ENCODE results near the gene PKDCC. TPM values are rescaled to one million over a fixed set of nuclear protein-coding genes. Genes with fewer than 3 reads are reported as not detected.

The PKDCC gene
- total RNA-seq, 4 donors from 2014 or later: 5.9 to 21.4 (median 12.7) TPM

- WGBS, 2 donors: 50 to 66% methylated on average over 13 to 14 of the region's 14 CpGs
- H3K4me1 ChIP-seq: peaks cover 14 to 24% of the 10 kb centered on the region in 2 donors
- H3K4me3 ChIP-seq (replicated peaks in 1 of 3): peak overlapping the region in 1 of 3 donors; percentile 44
- no peaks in the 10 kb centered on the region for H3K27me3 ChIP-seq
- H3K27ac ChIP-seq: peak overlapping the region; percentile 33 to 58 (median 34)
- TF ChIP-seq POLR2A (IDR thresholded peaks at IDR 0.05): no peak
- TF ChIP-seq CTCF (IDR thresholded peaks at IDR 0.05): no peak
- intact Hi-C loops (cut with DNase I): no loop called here
- peak; percentile 25 to 26 for DNase-seq
- no peaks in the 10 kb centered on the region for H3K36me3 ChIP-seq
- no peaks in the 10 kb centered on the region for H3K9me3 ChIP-seq
These were observed 2.3 kb downstream of the PKDCC start for GRCh38 chr2:42050010-42050702.

DNA sequence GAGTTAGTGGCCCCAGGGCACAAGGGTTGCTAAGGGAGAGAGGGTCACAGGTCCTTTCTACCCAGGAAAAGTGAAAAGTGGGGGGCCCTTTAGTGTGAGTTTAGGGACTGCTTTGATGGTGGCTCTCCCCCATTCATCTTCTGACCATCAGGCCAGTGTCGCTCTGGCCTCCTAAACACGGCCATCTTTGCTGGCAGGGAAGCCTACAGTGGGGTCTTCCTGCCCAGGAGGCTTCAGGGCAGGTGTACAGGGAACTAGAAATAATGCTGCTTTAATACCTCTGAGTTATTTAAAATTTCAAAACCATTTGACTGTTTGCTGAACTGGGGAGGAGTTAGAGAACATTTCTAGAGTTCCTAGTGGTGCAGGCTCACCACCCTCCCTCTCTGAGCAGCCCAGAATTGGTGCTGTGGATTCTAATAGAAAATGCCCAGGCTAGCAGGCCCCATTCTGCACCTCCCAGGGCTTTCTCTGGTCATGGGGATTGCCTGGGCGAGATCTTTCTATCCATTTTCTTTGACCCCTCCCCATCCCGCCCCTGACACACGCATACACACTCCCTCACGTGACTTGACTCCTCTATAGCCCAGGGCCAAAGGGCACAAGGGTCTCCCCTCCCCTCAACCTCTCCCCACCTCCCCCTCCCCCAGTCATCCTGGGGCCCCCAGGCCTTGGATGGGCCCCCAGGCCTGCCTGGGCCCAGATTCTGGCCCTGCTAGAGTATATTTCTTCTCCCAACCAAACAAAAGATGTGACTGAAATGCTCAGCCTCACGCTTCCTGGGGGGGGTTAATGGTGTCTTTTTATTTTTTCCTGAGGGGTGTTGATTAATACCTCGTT lies 3.1 kb downstream of the PKDCC start:
- peaks cover 14 to 24% of the 10 kb centered on the region in 2 donors for H3K4me1 ChIP-seq
- H3K9me3 ChIP-seq: no peaks in the 10 kb centered on the region
- WGBS, 2 donors: 77 to 91% methylated on average over 8 of the region's 8 CpGs
- no peaks in the 10 kb centered on the region for H3K36me3 ChIP-seq
- peak overlapping the region in 2 of 3 donors; percentile 43 to 57 for H3K27ac ChIP-seq
- no peaks in the 10 kb centered on the region for H3K27me3 ChIP-seq
- no peak for TF ChIP-seq POLR2A (IDR thresholded peaks at IDR 0.05)
- TF ChIP-seq CTCF (IDR thresholded peaks at IDR 0.05): no peak
- intact Hi-C loops (cut with DNase I): no loop called here
- no peak for DNase-seq
- H3K4me3 ChIP-seq (replicated peaks in 1 of 3): peak overlapping the region in 1 of 3 donors; percentile 44

DNA sequence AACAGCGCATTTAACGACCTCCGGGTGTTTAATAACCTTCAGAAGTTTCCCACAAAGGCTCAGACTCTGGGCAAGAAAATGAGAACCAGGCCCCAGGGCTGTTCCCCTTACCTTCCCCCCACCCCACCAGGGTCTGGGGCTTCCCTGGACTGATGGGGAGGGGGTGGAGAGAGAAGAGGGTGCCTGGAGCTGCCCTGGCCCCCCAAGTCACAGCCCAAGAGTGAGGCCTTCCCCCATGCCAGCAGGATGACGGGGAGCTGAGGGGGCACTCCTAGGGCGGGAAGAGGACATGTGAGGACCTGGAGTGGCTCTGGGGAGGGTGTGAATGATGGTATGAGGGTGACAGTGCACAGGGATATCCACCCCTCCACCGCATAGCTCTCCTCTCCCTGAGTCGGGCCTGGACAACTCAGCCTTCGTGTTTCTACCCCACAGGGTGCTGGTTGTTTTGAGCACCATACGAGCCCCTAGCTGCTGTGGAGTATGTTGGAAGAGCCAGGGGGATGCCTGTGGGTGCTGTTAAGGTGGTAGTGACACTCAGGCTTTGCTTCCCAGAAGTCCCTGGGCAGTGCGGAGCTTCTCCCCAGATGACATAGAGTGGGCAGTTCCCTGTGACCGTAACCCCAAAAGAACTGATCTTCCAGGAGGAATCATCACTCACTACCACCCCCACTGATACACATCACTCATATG lies 3.9 kb downstream of the PKDCC start:
- no peak for DNase-seq
- Histone ChIP-seq H3K9me3 (no peaks in the 10 kb centered on the region), H3K27ac (peak overlapping the region in 2 of 3 donors; percentile 43 to 57), H3K36me3 (no peaks in the 10 kb centered on the region), H3K27me3 (no peaks in the 10 kb centered on the region), H3K4me1 (peaks cover 14 to 24% of the 10 kb centered on the region in 2 donors), H3K4me3 (replicated peaks in 1 of 3) (no peak overlapping the region)
- TF ChIP-seq CTCF (IDR thresholded peaks at IDR 0.05): no peak
- TF ChIP-seq POLR2A (IDR thresholded peaks at IDR 0.05): no peak
- WGBS, 2 donors: 80 to 82% methylated on average over 11 of the region's 11 CpGs
- intact Hi-C loops (cut with DNase I): no loop called here

DNA sequence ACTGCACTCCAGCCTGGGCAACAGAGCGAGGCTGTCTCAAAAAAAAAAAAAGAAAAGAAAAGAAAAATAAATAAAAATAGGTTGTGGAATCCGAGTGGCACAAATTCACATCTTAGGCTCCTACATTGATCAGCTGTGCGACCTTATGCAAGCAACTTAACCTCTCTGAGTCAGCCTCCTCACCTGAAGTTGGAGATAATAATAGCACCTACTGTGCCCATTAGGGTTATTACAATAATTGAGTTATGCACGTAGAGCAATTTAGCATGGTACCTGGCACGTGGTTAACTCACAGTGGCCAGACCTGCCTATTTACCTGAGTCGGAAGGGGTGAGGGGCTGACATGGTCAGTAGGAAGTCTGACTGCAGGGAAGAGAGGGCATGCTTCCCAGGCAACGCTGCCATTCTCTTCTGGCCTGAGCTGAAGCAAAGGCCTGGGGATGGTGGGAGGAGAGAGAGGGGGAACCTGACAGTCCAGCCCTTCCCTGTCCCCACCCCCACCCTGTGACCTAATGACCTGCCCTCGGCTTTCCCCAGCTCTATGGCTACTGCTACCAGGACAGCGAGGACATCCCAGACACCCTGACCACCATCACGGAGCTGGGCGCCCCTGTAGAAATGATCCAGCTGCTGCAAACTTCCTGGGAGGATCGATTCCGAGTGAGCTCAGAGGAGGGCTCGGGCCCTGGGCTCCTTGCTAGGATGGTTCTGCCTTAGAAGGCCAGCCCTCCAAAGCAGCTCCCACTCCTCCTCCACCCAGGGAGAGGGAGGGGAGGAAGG lies 5.1 kb downstream of the PKDCC start:
- Histone ChIP-seq H3K36me3 (peaks cover 0 to 10% of the 10 kb centered on the region in 2 donors), H3K4me3 (replicated peaks in 1 of 3) (no peak overlapping the region), H3K4me1 (peaks cover 8 to 18% of the 10 kb centered on the region in 2 donors), H3K27me3 (no peaks in the 10 kb centered on the region), H3K9me3 (no peaks in the 10 kb centered on the region), H3K27ac (peak overlapping the region in 2 of 3 donors; percentile 7 to 17)
- 83 to 86% methylated on average over 13 to 14 of the region's 14 CpGs for WGBS, 2 donors
- DNase-seq: no peak
- TF ChIP-seq POLR2A (IDR thresholded peaks at IDR 0.05) (no peak), CTCF (IDR thresholded peaks at IDR 0.05) (no peak)
- intact Hi-C loops (cut with DNase I): no loop called here
